Measurements from ENCODE around the gene CRYGS.

The CRYGS gene

DNA sequence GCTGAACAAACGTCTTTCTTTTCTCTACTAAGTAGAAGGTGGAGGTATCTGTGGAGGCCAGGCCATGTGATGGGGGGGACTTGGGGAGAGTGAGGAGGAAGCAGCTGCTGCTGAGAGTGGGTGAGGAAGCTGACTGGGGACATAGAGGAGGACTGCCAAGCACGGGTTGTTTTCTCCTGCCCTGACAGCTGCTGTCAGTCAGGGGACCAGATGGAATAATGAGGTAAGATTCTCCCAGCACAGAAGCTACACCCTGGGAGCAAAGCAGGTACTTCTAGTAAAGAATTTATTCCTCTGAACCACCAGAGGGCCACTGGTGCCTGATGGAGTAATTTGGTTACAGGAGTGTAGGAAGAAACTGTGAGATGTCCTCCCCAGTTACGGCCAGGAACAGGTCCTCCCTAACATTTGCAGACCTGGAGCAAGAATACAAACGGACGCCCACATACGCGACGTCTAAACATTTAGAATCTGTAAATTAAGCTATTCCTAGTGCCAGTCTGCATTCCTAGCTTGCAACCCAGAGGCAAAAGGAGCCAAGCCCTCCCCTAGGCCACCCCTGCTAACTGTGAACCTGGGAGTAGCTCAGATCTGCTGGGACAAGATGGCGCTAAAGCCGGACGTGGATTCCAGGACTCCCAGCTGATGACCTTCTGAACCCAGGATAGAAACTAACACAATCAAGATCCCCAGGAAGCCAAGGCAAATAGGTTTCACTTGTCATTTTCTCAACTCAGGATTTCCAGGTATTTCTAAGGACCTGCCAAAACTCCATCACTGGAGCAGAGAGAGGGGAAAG, 14.8 kb downstream of the CRYGS start:
- TF ChIP-seq SIN3A (IDR thresholded peaks at IDR 0.05; ENCODE audit: borderline replicate concordance, insufficient read depth, low read length) = no peak
- TF ChIP-seq, protein P1, sequence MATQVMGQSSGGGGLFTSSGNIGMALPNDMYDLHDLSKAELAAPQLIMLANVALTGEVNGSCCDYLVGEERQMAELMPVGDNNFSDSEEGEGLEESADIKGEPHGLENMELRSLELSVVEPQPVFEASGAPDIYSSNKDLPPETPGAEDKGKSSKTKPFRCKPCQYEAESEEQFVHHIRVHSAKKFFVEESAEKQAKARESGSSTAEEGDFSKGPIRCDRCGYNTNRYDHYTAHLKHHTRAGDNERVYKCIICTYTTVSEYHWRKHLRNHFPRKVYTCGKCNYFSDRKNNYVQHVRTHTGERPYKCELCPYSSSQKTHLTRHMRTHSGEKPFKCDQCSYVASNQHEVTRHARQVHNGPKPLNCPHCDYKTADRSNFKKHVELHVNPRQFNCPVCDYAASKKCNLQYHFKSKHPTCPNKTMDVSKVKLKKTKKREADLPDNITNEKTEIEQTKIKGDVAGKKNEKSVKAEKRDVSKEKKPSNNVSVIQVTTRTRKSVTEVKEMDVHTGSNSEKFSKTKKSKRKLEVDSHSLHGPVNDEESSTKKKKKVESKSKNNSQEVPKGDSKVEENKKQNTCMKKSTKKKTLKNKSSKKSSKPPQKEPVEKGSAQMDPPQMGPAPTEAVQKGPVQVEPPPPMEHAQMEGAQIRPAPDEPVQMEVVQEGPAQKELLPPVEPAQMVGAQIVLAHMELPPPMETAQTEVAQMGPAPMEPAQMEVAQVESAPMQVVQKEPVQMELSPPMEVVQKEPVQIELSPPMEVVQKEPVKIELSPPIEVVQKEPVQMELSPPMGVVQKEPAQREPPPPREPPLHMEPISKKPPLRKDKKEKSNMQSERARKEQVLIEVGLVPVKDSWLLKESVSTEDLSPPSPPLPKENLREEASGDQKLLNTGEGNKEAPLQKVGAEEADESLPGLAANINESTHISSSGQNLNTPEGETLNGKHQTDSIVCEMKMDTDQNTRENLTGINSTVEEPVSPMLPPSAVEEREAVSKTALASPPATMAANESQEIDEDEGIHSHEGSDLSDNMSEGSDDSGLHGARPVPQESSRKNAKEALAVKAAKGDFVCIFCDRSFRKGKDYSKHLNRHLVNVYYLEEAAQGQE (IDR thresholded peaks at IDR 0.05; ENCODE audit: insufficient read depth in 1 of 2, low read depth in 2 of 2, low read length in 2 of 2) = no peak
- TF ChIP-seq FOXP2 (optimal IDR thresholded peaks at IDR 0.05; ENCODE audit: borderline replicate concordance, extremely low read depth, extremely low read length, insufficient read depth) = no peak
- TF ChIP-seq TAF1 (IDR thresholded peaks at IDR 0.05; ENCODE audit: borderline replicate concordance, insufficient read depth, low read length) = no peak
- TF ChIP-seq POLR2AphosphoS5 (IDR thresholded peaks at IDR 0.05; ENCODE audit: low read depth, low read length) = no peak

DNA sequence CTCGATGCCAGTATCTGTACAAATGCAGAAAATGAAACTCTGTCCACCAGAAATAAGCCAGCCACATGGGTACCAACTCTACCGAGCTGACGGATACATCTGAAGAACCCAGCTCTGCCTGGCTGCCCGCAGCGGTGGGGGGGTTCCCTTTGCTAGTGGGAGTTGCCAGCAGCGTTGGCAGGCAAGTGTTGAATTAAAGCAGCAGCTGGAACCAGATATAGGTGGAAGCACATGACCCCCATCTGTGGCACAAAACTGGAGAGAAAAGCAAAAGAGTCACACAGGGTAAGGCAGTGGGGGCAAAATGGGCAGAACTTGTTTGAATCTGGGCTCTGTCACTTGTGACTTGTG, 17.9 kb downstream of the CRYGS start:
- TF ChIP-seq, protein P1 (IDR thresholded peaks at IDR 0.05; ENCODE audit: insufficient read depth in 1 of 2, low read depth in 2 of 2, low read length in 2 of 2) = no peak
- no peak for TF ChIP-seq SIN3A (IDR thresholded peaks at IDR 0.05; ENCODE audit: borderline replicate concordance, insufficient read depth, low read length)
- no peak for TF ChIP-seq FOXP2 (optimal IDR thresholded peaks at IDR 0.05; ENCODE audit: borderline replicate concordance, extremely low read depth, extremely low read length, insufficient read depth)
- no peak for TF ChIP-seq TAF1 (IDR thresholded peaks at IDR 0.05; ENCODE audit: borderline replicate concordance, insufficient read depth, low read length)
- no peak for TF ChIP-seq POLR2AphosphoS5 (IDR thresholded peaks at IDR 0.05; ENCODE audit: low read depth, low read length)

DNA sequence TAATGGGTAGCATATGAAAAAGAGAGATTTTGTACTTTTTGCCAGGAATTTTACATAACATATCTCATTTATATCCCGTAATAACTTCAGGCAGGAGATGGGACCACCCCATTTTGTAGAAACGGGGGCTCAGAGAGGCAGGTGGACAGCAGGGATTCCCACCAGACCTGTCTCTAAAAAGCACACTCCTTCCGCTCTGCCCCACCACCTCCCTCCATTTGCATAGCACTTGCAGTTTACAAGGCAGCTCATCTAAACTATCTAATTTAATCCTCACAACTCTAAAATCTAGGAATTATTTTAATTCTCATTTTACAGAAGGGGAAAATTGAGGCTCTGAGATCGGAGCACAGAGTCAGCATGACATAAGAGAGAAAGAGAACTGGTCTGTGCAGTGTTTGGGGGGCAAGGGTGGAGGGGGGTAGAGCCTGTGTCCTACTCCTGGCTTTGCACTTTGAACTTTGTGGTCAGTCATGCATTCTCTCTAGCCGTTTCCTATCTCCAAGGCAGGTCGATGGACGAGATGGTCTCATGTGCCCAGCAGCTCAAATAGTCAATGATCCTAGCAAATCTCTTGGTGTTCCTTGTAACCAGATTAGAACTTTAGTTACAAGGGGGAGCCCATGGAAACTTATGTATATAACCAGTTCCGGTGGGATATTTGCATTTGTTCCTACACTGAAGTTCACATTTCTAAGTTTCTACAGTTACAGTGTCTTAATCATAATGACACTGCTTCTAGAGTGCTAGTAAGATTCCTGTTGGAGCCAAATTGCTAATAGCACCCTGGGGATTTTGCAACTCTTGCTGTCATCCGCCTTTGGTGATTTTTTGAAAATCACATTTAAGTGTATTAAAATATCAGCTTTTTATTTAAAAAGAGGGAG, 18.6 kb downstream of the CRYGS start:
- no peak for TF ChIP-seq TAF1 (IDR thresholded peaks at IDR 0.05; ENCODE audit: borderline replicate concordance, insufficient read depth, low read length)
- no peak for TF ChIP-seq POLR2AphosphoS5 (IDR thresholded peaks at IDR 0.05; ENCODE audit: low read depth, low read length)
- no peak for TF ChIP-seq FOXP2 (optimal IDR thresholded peaks at IDR 0.05; ENCODE audit: borderline replicate concordance, extremely low read depth, extremely low read length, insufficient read depth)
- TF ChIP-seq SIN3A (IDR thresholded peaks at IDR 0.05; ENCODE audit: borderline replicate concordance, insufficient read depth, low read length) = no peak

DNA sequence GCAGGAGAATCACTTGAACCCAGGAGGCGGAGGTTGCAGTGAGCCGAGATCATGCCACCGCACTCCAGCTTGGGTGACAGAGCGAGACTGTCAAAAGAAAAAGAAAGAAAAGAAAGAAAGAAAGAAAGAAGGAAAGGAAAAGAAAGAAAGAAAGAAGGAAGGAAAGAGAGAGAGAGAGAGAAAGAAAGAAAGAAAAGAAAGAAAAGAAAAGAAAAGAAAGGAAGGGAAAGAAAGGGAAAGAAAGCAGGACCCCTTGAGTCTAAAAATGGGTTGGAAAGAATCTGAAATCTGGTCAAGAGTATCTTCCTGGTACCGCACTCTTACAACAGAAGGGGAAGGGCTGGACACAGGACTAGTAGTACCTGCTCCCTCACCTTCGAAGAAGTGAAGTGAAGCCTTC, 19.6 kb downstream of the CRYGS start:
- TF ChIP-seq TAF1 (IDR thresholded peaks at IDR 0.05; ENCODE audit: borderline replicate concordance, insufficient read depth, low read length) (no peak), FOXP2 (optimal IDR thresholded peaks at IDR 0.05; ENCODE audit: borderline replicate concordance, extremely low read depth, extremely low read length, insufficient read depth) (no peak)

DNA sequence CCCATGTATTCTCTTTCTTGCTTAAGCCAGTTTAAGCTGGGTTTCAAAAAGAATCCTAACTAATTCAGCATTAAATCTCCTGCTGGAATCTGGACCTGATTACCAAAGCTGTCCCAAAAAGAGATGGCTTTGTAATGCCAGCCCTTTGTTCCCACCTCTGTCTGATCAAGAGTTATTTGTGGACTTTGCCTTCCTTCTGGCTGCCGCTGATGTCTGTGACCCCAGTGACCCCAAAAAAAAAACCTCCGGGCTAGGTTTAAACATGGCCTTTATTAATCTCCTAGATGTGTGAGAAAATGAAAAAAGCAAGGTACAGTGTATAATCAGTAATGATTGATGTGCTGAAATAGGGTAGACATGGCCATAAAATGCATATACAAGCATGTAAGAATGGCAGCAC, 20.7 kb downstream of the CRYGS start:
- no peak for TF ChIP-seq POLR2AphosphoS5 (IDR thresholded peaks at IDR 0.05; ENCODE audit: low read depth, low read length)
- TF ChIP-seq, protein P1 (IDR thresholded peaks at IDR 0.05; ENCODE audit: insufficient read depth in 1 of 2, low read depth in 2 of 2, low read length in 2 of 2) = no peak
- TF ChIP-seq SIN3A (IDR thresholded peaks at IDR 0.05; ENCODE audit: borderline replicate concordance, insufficient read depth, low read length) = no peak

DNA sequence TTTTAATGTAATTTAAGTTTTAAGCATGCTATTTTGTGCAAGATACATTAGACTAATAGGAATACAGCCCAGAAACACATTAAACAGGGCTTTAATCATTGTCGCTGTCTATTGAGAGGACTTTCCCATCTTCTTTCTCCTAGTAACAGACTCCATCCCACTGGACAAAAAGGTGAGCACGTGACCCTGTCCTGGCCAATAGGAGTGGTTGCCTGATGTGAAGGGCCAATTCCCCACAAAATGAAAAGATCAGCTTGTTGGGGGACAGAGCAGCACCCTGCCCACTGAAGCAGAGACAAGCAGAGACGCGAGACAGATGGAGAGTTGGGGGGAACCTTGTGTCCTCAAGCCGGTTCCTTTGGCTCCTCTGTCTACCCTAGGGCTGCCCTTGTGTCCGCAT, 21.2 kb downstream of the CRYGS start:
- TF ChIP-seq TAF1 (IDR thresholded peaks at IDR 0.05; ENCODE audit: borderline replicate concordance, insufficient read depth, low read length) (no peak), FOXP2 (optimal IDR thresholded peaks at IDR 0.05; ENCODE audit: borderline replicate concordance, extremely low read depth, extremely low read length, insufficient read depth) (no peak), POLR2AphosphoS5 (IDR thresholded peaks at IDR 0.05; ENCODE audit: low read depth, low read length) (no peak), SIN3A (IDR thresholded peaks at IDR 0.05; ENCODE audit: borderline replicate concordance, insufficient read depth, low read length) (no peak)
- TF ChIP-seq, protein P1 (IDR thresholded peaks at IDR 0.05; ENCODE audit: insufficient read depth in 1 of 2, low read depth in 2 of 2, low read length in 2 of 2) = no peak
